Uterus (tissue), 4 donors: Measurements from ENCODE around the gene FRA10AC1. TPM values are rescaled to one million over a fixed set of nuclear protein-coding genes. Genes with fewer than 3 reads are reported as not detected.

ENCODE experiments used
- DNase-seq, 2 donors: peaks; one replicate each; pipeline ENCODE4 v3.0.0-alpha.2; 2019 to 2020
- H3K27ac ChIP-seq, 2 donors: fragments of 200-600 bp; sonication (generic); 1 replicate in 1 of 2; 2 replicates in 1 of 2; pipeline ENCODE4 v1.5.1; 2016 to 2018
- H3K27me3 ChIP-seq, 2 donors: fragments of 200-600 bp; sonication (generic); one replicate each; pipeline ENCODE4 v1.5.1; 2018 to 2019; ENCODE audit warnings: control low read depth in 1 of 2
- H3K36me3 ChIP-seq, 2 donors: fragments of 200-600 bp; sonication (generic); one replicate each; pipeline ENCODE4 v1.5.1; 2019; ENCODE audit warnings: control low read depth in 1 of 2
- H3K4me1 ChIP-seq, 2 donors: fragments of 200-600 bp; sonication (generic); one replicate each; pipeline ENCODE4 v1.5.1; 2018 to 2019; ENCODE audit warnings: control low read depth in 1 of 2
- H3K4me3 ChIP-seq, 2 donors: fragments of 200-600 bp; sonication (generic); 1 replicate in 1 of 2; 2 replicates in 1 of 2; pipeline ENCODE4 v1.5.1; 2018 to 2019; ENCODE audit warnings: mild to moderate bottlenecking in 1 of 2
- H3K9me3 ChIP-seq, 2 donors: fragments of 200-600 bp; sonication (generic); one replicate each; pipeline ENCODE4 v1.5.1; 2019; ENCODE audit warnings: control low read depth in 1 of 2
- CTCF ChIP-seq, 4 experiments: fragments of 200-600 bp in 2 of 4; fragments of 450-650 bp in 2 of 4; sonication (generic) in 2 of 4; IDR thresholded peaks; one replicate each; pipeline ENCODE4 v1.5.1; 2016 to 2019; ENCODE audit warnings: antibody characterized with exemption in 4 of 4, mild to moderate bottlenecking in 2 of 4, moderate library complexity in 1 of 4
- POLR2A ChIP-seq, 2 donors: fragments of 450-650 bp; IDR thresholded peaks; one replicate each; pipeline ENCODE4 v1.6.1; 2016; ENCODE audit warnings: antibody characterized with exemption in 2 of 2, mild to moderate bottlenecking in 1 of 2, moderate library complexity in 1 of 2
- intact Hi-C: fragments of 100-400 bp; cut with DNase I; formaldehyde crosslinking; loops from one replicate; pipeline ENCODE4 v1.15.1; 2023; ENCODE audit warnings: low total_unique reads
- total RNA-seq, 4 donors: library from RNA; depleted of rRNA in 3 of 4; stranded (reverse); fragments of >200 nt in 3 of 4; gene quantifications; one replicate each; pipeline versions ENCODE4 v1.1.0 to v1.2.4, GENCODE V29; 2014 to 2023
- donor health status: DM: yes; HTN: yes; CAD: no.

FRA10AC1 gene
- total RNA-seq, 4 donors from 2014 or later, result 5.4 to 40.5 (median 17.6) TPM

DNA sequence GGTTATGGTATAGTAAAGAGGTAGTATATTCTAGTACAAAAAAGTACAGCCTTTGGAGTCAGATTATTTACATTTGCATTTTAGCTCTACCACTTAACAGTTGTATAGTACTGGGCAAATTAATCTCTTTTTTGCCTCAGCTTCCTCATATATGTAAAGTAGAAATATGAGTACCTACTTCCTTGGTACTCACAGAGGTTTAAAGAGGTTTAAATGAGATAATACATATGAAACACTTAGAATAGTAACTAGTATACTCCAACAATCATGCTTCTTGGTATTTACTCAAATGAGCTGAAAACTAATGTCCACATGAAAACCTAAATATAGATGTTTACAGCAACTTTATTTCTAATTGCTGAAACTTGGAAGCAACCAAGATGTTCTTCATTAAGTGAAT, 14.7 kb downstream of the FRA10AC1 start:
- no peaks in the 10 kb centered on the region for H3K36me3 ChIP-seq
- no peak for DNase-seq
- no peaks in the 10 kb centered on the region for H3K27me3 ChIP-seq
- TF ChIP-seq POLR2A (IDR thresholded peaks at IDR 0.05) (no peak), CTCF (IDR thresholded peaks at IDR 0.05) (no peak)
- no peaks in the 10 kb centered on the region for H3K4me1 ChIP-seq
- no peaks in the 10 kb centered on the region for H3K9me3 ChIP-seq
- no peak overlapping the region for H3K4me3 ChIP-seq
- intact Hi-C loops, result no loop called here
- no peak overlapping the region for H3K27ac ChIP-seq

DNA sequence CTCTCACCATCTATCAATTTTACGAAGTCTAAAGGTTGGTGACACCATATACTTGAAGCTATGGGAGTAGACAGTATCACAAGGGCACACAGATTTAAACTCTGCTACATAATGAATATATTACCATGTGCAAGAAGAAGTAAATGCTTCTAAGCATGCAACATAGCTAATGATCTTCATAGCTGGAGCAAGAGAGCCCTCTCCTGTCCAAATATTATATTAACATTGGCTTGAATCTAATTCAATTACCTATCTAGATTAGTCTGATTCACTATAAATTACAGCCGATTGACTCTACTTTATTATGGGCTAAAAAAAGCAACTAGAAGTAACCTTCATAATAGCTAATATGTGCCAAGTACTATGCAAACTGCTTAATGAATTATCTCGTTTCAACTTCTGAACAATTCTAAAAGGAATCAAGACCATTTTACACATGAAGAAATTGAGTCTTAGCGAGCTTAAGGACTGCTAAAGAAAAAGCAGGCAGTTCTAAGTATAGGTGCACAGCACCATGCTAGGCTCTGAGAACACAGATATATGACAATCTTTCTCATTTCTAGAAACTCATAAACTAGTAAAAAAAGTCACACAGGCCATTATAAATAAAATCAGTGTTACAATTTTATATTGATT, 21.9 kb downstream of the FRA10AC1 start:
- TF ChIP-seq CTCF (IDR thresholded peaks at IDR 0.05) (peak in 1 of 4 experiments; percentile 28), POLR2A (IDR thresholded peaks at IDR 0.05) (no peak)
- intact Hi-C loops, result no loop called here
- Histone ChIP-seq H3K36me3 (no peaks in the 10 kb centered on the region), H3K4me3 (no peak overlapping the region), H3K27me3 (no peaks in the 10 kb centered on the region), H3K27ac (no peak overlapping the region), H3K9me3 (no peaks in the 10 kb centered on the region), H3K4me1 (no peaks in the 10 kb centered on the region)
- no peak for DNase-seq

DNA sequence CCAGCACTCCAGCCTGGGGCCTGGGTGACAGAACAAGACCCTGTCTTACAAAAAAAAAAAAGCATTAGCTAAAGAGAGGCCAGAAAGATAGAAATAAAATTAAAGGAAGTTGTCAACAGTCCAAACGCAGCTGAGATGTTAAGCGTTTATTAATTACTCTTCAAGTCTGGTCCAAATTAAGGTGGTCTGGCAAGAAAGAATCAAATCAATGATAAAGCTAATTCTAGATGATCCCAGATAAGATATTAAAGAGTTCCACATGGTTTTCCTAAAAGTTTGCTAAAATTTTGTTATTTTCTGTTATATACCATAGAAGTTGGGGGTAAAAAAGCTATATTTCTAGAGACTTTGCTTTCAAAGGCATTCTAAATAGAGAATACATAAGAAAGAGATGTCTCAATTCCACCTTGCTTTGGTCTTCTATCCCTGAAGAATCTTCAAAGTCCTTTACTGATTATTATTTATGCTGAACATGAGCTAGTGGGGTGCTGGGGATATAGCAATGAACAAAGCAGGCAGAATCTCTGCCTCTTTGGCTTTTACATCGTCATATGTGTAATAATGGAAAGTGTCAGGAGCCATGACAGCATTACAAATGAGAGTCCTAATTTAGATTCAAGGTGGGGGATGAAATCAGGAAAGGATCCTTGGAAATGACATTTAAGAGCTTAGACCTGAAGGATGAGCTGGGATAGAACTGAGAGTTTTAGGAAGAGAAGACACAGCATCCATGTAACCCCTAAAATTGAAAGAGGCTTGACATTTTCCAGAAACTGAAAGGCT, 23.4 kb downstream of the FRA10AC1 start:
- H3K4me1 ChIP-seq, result no peaks in the 10 kb centered on the region
- intact Hi-C loops, result no loop called here
- H3K9me3 ChIP-seq, result no peaks in the 10 kb centered on the region
- H3K36me3 ChIP-seq, result no peaks in the 10 kb centered on the region
- no peak overlapping the region for H3K4me3 ChIP-seq
- H3K27ac ChIP-seq, result no peak overlapping the region
- no peaks in the 10 kb centered on the region for H3K27me3 ChIP-seq
- TF ChIP-seq CTCF (IDR thresholded peaks at IDR 0.05) (no peak), POLR2A (IDR thresholded peaks at IDR 0.05) (no peak)
- DNase-seq, result no peak

DNA sequence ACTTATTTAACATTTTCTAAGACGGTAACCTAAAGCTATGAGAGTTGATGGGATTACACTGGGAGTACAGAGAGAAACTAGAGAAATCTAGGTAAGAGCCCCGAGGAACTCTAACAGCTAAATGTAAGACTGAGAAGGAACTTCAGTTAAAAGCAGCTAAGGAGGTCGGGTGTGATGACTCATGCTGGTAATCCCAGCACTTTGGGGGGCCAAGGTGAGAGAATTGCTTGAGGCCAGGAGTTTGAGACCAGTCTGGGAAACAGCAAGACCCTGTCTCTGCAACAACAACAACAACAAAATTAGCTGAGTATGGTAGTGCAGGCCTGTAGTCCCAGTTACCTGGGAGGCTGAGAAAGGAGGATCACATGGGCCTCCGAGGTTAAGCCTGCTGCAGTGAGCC, 24.0 kb downstream of the FRA10AC1 start:
- no peaks in the 10 kb centered on the region for H3K36me3 ChIP-seq
- no peak overlapping the region for H3K4me3 ChIP-seq
- intact Hi-C loops, result no loop called here
- TF ChIP-seq POLR2A (IDR thresholded peaks at IDR 0.05), result no peak
- TF ChIP-seq CTCF (IDR thresholded peaks at IDR 0.05), result no peak
- no peaks in the 10 kb centered on the region for H3K27me3 ChIP-seq
- no peaks in the 10 kb centered on the region for H3K4me1 ChIP-seq
- H3K27ac ChIP-seq, result no peak overlapping the region
- H3K9me3 ChIP-seq, result no peaks in the 10 kb centered on the region
- DNase-seq, result no peak

GRCh38 chr10:93673791-93674190, 28.6 kb downstream of the FRA10AC1 start:
- no peak overlapping the region for H3K4me3 ChIP-seq
- intact Hi-C loops, result no loop called here
- no peak overlapping the region for H3K27ac ChIP-seq
- no peaks in the 10 kb centered on the region for H3K4me1 ChIP-seq
- no peak for DNase-seq
- H3K36me3 ChIP-seq, result no peaks in the 10 kb centered on the region
- no peaks in the 10 kb centered on the region for H3K9me3 ChIP-seq
- TF ChIP-seq CTCF (IDR thresholded peaks at IDR 0.05) (no peak), POLR2A (IDR thresholded peaks at IDR 0.05) (no peak)
- H3K27me3 ChIP-seq, result no peaks in the 10 kb centered on the region
